Hepatocyte (in vitro differentiated cells): ENCODE measurements around the gene FBXL7. TPM values are rescaled to one million over a fixed set of nuclear protein-coding genes. Genes with fewer than 3 reads are reported as not detected.
A peak's percentile ranks its signal among the peaks of the same experiment; 100 is the strongest.

Experiments used
- DNase-seq: peaks from one replicate; pipeline ENCODE4 v3.0.0-alpha.2; 2016; ENCODE audit warnings: low spot score
- H2AFZ ChIP-seq: fragments of 200-600 bp; sonication (generic); 2 replicates; pipeline ENCODE4 v1.6.0; 2016; ENCODE audit warnings: antibody characterized with exemption, mild to moderate bottlenecking
- H3K27ac ChIP-seq: fragments of 200-600 bp; sonication (generic); 2 replicates; pipeline ENCODE4 v1.5.1; 2016; ENCODE audit warnings: mild to moderate bottlenecking
- H3K27me3 ChIP-seq: fragments of 200-600 bp; sonication (generic); 2 replicates; pipeline ENCODE4 v1.6.1; 2016
- H3K36me3 ChIP-seq: fragments of 200-600 bp; sonication (generic); replicated peaks from 2 replicates; pipeline ENCODE4 v1.5.1; 2016; ENCODE audit warnings: low read depth; ENCODE audit not compliant: insufficient read depth
- H3K4me1 ChIP-seq: fragments of 200-600 bp; sonication (generic); 2 replicates; pipeline ENCODE4 v1.5.1; 2016; ENCODE audit warnings: mild to moderate bottlenecking, moderate library complexity; ENCODE audit not compliant: insufficient read depth
- H3K4me2 ChIP-seq: fragments of 200-600 bp; sonication (generic); 2 replicates; pipeline ENCODE4 v1.6.0; 2016
- H3K4me3 ChIP-seq: fragments of 200-600 bp; sonication (generic); 2 replicates; pipeline ENCODE4 v1.5.1; 2016; ENCODE audit warnings: mild to moderate bottlenecking
- H3K79me2 ChIP-seq: fragments of 200-600 bp; sonication (generic); 2 replicates; pipeline ENCODE4 v1.6.0; 2017; ENCODE audit warnings: mild to moderate bottlenecking
- H3K9me2 ChIP-seq: fragments of 200-600 bp; sonication (generic); replicated peaks from 2 replicates; pipeline ENCODE4 v1.6.0; 2017; ENCODE audit warnings: mild to moderate bottlenecking; ENCODE audit not compliant: insufficient read depth
- H3K9me3 ChIP-seq: fragments of 200-600 bp; sonication (generic); 2 replicates; pipeline ENCODE4 v1.5.1; 2016; ENCODE audit warnings: low read depth, mild to moderate bottlenecking
- H4K20me1 ChIP-seq: fragments of 200-600 bp; sonication (generic); 2 replicates; pipeline ENCODE4 v1.6.0; 2016; ENCODE audit warnings: mild to moderate bottlenecking; ENCODE audit not compliant: insufficient read depth, poor library complexity, severe bottlenecking
- EZH2 ChIP-seq: fragments of 200-600 bp; sonication (generic); IDR thresholded peaks from 2 replicates; pipeline ENCODE4 v1.6.1; 2016; ENCODE audit warnings: antibody characterized with exemption, mild to moderate bottlenecking, borderline replicate concordance
- EZH2phosphoT487 ChIP-seq: fragments of 200-600 bp; sonication (generic); IDR thresholded peaks from one replicate; pipeline ENCODE4 v1.6.1; 2018; ENCODE audit warnings: antibody characterized with exemption, mild to moderate bottlenecking, low read depth, moderate library complexity; ENCODE audit not compliant: unreplicated experiment, severe bottlenecking
- WGBS: methylation state at CpG from one replicate; pipeline ENCODE4 v1.1.6; 2016; ENCODE audit warnings: low lambda C conversion rate; ENCODE audit errors: missing lambda C conversion rate; 5-methylcytosine and 5-hydroxymethylcytosine counted together
- polyA plus RNA-seq: library from polyadenylated mRNA; unstranded; fragments of >200 nt; fragmentation: Nextera tagmentation; extraction: Ambion mirVana; gene quantifications from 2 replicates; pipeline ENCODE4 v1.2.1, GENCODE V29; 2016
- total RNA-seq: library from RNA; depleted of rRNA; stranded (reverse); fragments of >200 nt; gene quantifications from 2 replicates; pipeline ENCODE4 v1.2.3, GENCODE V29; 2014
- TF ChIP-seq, protein P1 (sequence below): fragments of 200-600 bp; sonication (generic); IDR thresholded peaks from 2 replicates; pipeline ENCODE4 v1.5.1; 2016; ENCODE audit warnings: antibody characterized with exemption, mild to moderate bottlenecking; ENCODE audit not compliant: poor library complexity

The FBXL7 gene
- total and polyA plus RNA-seq, 2 experiments from 2014 or later, result 8.4 to 10.3 TPM

DNA sequence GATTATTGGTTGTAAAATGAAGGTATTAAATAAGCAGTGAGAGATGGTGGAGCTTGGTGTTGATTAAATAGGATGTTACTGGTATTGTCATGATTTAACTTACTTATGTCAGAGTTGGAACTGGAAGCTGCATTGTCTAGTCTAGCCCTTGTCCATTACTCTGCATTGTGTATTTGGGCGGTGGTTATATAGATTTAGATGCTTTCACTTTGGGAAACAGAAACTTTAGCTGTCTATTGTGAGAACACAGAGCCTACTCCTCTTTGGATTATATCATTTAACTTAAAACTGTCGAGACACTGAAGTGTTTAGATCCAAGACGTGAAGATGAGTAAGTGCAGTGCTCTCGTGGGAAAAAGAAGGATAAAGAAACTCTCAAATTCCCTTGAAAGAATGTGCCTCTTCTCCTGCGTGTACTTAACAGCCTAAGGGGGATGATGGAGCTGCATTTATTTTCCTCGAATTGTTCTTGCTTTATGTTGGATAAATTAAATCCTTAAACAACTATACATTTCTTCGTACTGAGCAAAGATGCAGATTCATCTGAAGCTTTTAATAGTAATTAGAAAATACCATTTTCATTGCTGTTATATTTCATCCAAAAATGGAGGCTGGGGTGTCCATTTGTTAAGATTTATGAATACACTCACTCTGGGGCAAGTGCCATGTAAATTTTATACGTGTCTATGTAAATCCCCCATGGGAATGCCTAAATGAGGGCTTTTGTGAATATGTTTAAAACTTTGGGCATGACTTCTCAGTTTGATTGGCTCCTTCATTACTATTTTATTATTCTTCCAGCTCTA lies 21.6 kb downstream of the FBXL7 start:
- Histone ChIP-seq H3K4me2 (peak overlapping the region; percentile 65), H3K79me2 (peaks cover 37% of the 10 kb centered on the region), H4K20me1 (no peaks in the 10 kb centered on the region), H3K27me3 (no peaks in the 10 kb centered on the region), H3K9me2 (no peaks in the 10 kb centered on the region), H3K9me3 (no peaks in the 10 kb centered on the region), H3K4me1 (no peaks in the 10 kb centered on the region), H2AFZ (no peak overlapping the region), H3K4me3 (no peak overlapping the region), H3K36me3 (no peaks in the 10 kb centered on the region), H3K27ac (peak overlapping the region; percentile 55)
- TF ChIP-seq, protein P1, sequence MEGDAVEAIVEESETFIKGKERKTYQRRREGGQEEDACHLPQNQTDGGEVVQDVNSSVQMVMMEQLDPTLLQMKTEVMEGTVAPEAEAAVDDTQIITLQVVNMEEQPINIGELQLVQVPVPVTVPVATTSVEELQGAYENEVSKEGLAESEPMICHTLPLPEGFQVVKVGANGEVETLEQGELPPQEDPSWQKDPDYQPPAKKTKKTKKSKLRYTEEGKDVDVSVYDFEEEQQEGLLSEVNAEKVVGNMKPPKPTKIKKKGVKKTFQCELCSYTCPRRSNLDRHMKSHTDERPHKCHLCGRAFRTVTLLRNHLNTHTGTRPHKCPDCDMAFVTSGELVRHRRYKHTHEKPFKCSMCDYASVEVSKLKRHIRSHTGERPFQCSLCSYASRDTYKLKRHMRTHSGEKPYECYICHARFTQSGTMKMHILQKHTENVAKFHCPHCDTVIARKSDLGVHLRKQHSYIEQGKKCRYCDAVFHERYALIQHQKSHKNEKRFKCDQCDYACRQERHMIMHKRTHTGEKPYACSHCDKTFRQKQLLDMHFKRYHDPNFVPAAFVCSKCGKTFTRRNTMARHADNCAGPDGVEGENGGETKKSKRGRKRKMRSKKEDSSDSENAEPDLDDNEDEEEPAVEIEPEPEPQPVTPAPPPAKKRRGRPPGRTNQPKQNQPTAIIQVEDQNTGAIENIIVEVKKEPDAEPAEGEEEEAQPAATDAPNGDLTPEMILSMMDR, result no peak
- no peak for TF ChIP-seq EZH2
- no peak for TF ChIP-seq EZH2phosphoT487
- 40% methylated on average over 8 of the region's 8 CpGs for WGBS
- DNase-seq, result no peak

- Histone ChIP-seq H3K27me3 (no peaks in the 10 kb centered on the region), H3K36me3 (no peaks in the 10 kb centered on the region), H3K9me2 (no peaks in the 10 kb centered on the region), H3K4me2 (peak overlapping the region; percentile 65), H4K20me1 (no peaks in the 10 kb centered on the region), H3K4me3 (no peak overlapping the region), H2AFZ (no peak overlapping the region), H3K79me2 (peaks cover 42% of the 10 kb centered on the region), H3K4me1 (no peaks in the 10 kb centered on the region), H3K9me3 (no peaks in the 10 kb centered on the region), H3K27ac (peak overlapping the region; percentile 55)
- WGBS, result 55% methylated on average over 3 of the region's 3 CpGs
- no peak for DNase-seq
- TF ChIP-seq EZH2, result no peak
- no peak for TF ChIP-seq EZH2phosphoT487
- TF ChIP-seq, protein P1, result no peak
Observed at GRCh38 chr5:15522187-15522520, 22.2 kb downstream of the FBXL7 start.

GRCh38 chr5:15524712-15525111 lies 24.7 kb downstream of the FBXL7 start:
- H3K27me3 ChIP-seq, result no peaks in the 10 kb centered on the region
- H3K27ac ChIP-seq, result no peak overlapping the region
- no peaks in the 10 kb centered on the region for H3K9me3 ChIP-seq
- H4K20me1 ChIP-seq, result no peaks in the 10 kb centered on the region
- WGBS, result 95% methylated on average over 2 of the region's 2 CpGs
- H3K4me2 ChIP-seq, result no peak overlapping the region
- no peak overlapping the region for H3K4me3 ChIP-seq
- DNase-seq, result no peak
- no peak overlapping the region for H2AFZ ChIP-seq
- H3K79me2 ChIP-seq, result peaks cover 37% of the 10 kb centered on the region
- no peaks in the 10 kb centered on the region for H3K4me1 ChIP-seq
- H3K36me3 ChIP-seq, result no peaks in the 10 kb centered on the region
- TF ChIP-seq EZH2, result no peak
- TF ChIP-seq, protein P1, result no peak
- TF ChIP-seq EZH2phosphoT487, result no peak
- H3K9me2 ChIP-seq, result no peaks in the 10 kb centered on the region
